WTC11 (cell line): ENCODE data around the gene FAM9C. TPM values are rescaled to one million over a fixed set of nuclear protein-coding genes. Genes with fewer than 3 reads are reported as not detected.

Experiments used
- ATAC-seq: fragments of 200-7000 bp; cut with Tn5 transposase; 2 replicates; pipeline ENCODE4 v1.10.0; 2021; ENCODE audit warnings: mild to moderate bottlenecking, moderate library complexity
- CTCF ChIA-PET: fragments of 300-600 bp; sonication (Branson Sonifier 250); formaldehyde crosslinking; loops from one replicate; lab custom pipeline; 2021; ENCODE audit warnings: antibody characterized with exemption; lab: Charles Lee
- POLR2A ChIA-PET: fragments of 350-600 bp; sonication (Branson Sonifier 250); formaldehyde crosslinking; loops from one replicate; lab custom pipeline; 2021; ENCODE audit warnings: antibody characterized with exemption; lab: Charles Lee
- DNase-seq: peaks from one replicate; pipeline ENCODE4 v3.0.0; 2021; ENCODE audit warnings: low spot score
- H3K27ac Mint-ChIP-seq: 2 replicates; pipeline ENCODE4 v1.8.0; 2021; ENCODE audit warnings: mixed read lengths
- H3K27me3 Mint-ChIP-seq: 2 replicates; pipeline ENCODE4 v1.8.0; 2021; ENCODE audit warnings: low read depth, mild to moderate bottlenecking, moderate library complexity, mixed read lengths
- H3K36me3 Mint-ChIP-seq: 2 replicates; pipeline ENCODE4 v1.8.0; 2021; ENCODE audit warnings: mixed read lengths
- H3K4me1 Mint-ChIP-seq: 2 replicates; pipeline ENCODE4 v1.8.0; 2022; ENCODE audit warnings: mixed read lengths
- H3K4me3 Mint-ChIP-seq: 2 replicates; pipeline ENCODE4 v1.8.0; 2021; ENCODE audit warnings: mild to moderate bottlenecking, moderate library complexity, mixed read lengths
- H3K9me3 Mint-ChIP-seq: 2 replicates; pipeline ENCODE4 v1.8.0; 2021; ENCODE audit warnings: mixed read lengths
- FOXJ3 ChIP-seq: sonication (generic); formaldehyde crosslinking; IDR thresholded peaks from 2 replicates; pipeline ENCODE4 v1.9.0; 2021; ENCODE audit warnings: missing genetic modification reagents, mild to moderate bottlenecking, borderline replicate concordance
- FOXK1 ChIP-seq: sonication (generic); formaldehyde crosslinking; IDR thresholded peaks from 2 replicates; pipeline ENCODE4 v1.8.0; 2022; ENCODE audit warnings: mild to moderate bottlenecking, moderate library complexity, missing genetic modification reagents
- MXD4 ChIP-seq: fragments of 250-450 bp; sonication (Bioruptor Pico); IDR thresholded peaks from 2 replicates; pipeline ENCODE4 v1.8.0; 2021; ENCODE audit warnings: mild to moderate bottlenecking, moderate library complexity, borderline replicate concordance
- OVOL2 ChIP-seq: fragments of 250-450 bp; sonication (Bioruptor Pico); IDR thresholded peaks from 2 replicates; pipeline ENCODE4 v1.9.0; 2021; ENCODE audit warnings: mild to moderate bottlenecking, borderline replicate concordance
- SP1 ChIP-seq: sonication (generic); formaldehyde crosslinking; conservative IDR thresholded peaks from 2 replicates; pipeline ENCODE4 v1.8.1; 2022; ENCODE audit warnings: missing genetic modification reagents
- ZNF121 ChIP-seq: sonication (generic); formaldehyde crosslinking; IDR thresholded peaks from 2 replicates; pipeline ENCODE4 v1.8.0; 2023; ENCODE audit warnings: missing genetic modification reagents
- ZNF671 ChIP-seq: fragments of 250-450 bp; sonication (Bioruptor Pico); IDR thresholded peaks from 2 replicates; pipeline ENCODE4 v1.8.0; 2021; ENCODE audit warnings: mild to moderate bottlenecking
- total RNA-seq: library from RNA; stranded (reverse); gene quantifications from 3 replicates; pipeline ENCODE4 v1.2.3, GENCODE V29; 2021
- TF ChIP-seq, protein P1 (sequence below): sonication (generic); formaldehyde crosslinking; IDR thresholded peaks from 2 replicates; pipeline ENCODE4 v1.8.1; 2022; ENCODE audit warnings: low read depth, mild to moderate bottlenecking, moderate library complexity, missing genetic modification reagents, borderline replicate concordance
- TF ChIP-seq, protein P2 (sequence below): sonication (generic); formaldehyde crosslinking; IDR thresholded peaks from 2 replicates; pipeline ENCODE4 v1.8.1; 2022; ENCODE audit warnings: mild to moderate bottlenecking, missing genetic modification reagents, moderate library complexity, borderline replicate concordance
- TF ChIP-seq, protein P3 (sequence below): sonication (generic); formaldehyde crosslinking; IDR thresholded peaks from 2 replicates; pipeline ENCODE4 v1.8.0; 2022; ENCODE audit warnings: missing genetic modification reagents
- TF ChIP-seq, protein P4 (sequence below): fragments of 250-450 bp; sonication (Bioruptor Pico); conservative IDR thresholded peaks from 2 replicates; pipeline ENCODE4 v1.9.0; 2021; ENCODE audit warnings: mild to moderate bottlenecking
- TF ChIP-seq, protein P5 (sequence below): sonication (generic); formaldehyde crosslinking; IDR thresholded peaks from 2 replicates; pipeline ENCODE4 v1.8.1; 2022; ENCODE audit warnings: missing genetic modification reagents, borderline replicate concordance
- TF ChIP-seq, protein P6 (sequence below): sonication (generic); formaldehyde crosslinking; IDR thresholded peaks from 2 replicates; pipeline ENCODE4 v1.8.0; 2022; ENCODE audit warnings: mild to moderate bottlenecking, missing genetic modification reagents
- TF ChIP-seq, protein P7 (sequence below): fragments of 200-600 bp; IDR thresholded peaks from 2 replicates; pipeline ENCODE4 v1.8.0; 2022; ENCODE audit warnings: antibody characterized with exemption

Gene FAM9C
- total RNA-seq, 1 experiment from 2014 or later, result 0.28 TPM

DNA sequence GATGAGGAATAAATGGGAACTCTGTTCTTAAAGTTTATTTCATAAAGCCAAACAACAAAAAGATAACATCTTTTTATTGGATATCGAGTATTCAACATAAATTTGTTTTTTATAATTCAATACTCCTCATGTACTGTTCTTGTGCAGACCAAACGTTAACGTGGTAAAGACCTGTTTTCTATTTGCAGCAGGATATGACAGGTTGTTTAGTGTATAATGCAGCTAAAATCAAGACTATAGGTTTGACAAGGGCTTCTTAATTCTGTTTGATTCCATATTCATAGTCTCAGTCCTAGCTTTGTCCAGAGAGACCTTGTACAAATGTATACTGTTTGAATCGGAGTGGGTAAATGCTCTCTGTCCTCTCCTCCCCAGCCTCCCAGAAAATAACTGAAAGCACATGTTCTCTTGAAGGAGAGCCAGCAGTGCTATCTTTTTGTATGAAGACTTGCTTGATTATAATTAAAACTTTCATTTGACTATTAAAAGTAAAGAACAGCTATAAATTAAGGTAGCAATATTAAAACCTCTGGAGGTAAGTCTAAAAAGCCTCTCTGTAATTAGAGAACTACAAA lies 51.8 kb downstream of the FAM9C start (continued):
- TF ChIP-seq, protein P1, sequence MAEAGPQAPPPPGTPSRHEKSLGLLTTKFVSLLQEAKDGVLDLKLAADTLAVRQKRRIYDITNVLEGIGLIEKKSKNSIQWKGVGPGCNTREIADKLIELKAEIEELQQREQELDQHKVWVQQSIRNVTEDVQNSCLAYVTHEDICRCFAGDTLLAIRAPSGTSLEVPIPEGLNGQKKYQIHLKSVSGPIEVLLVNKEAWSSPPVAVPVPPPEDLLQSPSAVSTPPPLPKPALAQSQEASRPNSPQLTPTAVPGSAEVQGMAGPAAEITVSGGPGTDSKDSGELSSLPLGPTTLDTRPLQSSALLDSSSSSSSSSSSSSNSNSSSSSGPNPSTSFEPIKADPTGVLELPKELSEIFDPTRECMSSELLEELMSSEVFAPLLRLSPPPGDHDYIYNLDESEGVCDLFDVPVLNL (CRISPR knock-in tag), result no peak
- no peak for TF ChIP-seq SP1
- TF ChIP-seq, protein P2, sequence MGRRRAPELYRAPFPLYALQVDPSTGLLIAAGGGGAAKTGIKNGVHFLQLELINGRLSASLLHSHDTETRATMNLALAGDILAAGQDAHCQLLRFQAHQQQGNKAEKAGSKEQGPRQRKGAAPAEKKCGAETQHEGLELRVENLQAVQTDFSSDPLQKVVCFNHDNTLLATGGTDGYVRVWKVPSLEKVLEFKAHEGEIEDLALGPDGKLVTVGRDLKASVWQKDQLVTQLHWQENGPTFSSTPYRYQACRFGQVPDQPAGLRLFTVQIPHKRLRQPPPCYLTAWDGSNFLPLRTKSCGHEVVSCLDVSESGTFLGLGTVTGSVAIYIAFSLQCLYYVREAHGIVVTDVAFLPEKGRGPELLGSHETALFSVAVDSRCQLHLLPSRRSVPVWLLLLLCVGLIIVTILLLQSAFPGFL (CRISPR knock-in tag), result no peak
- no peak for TF ChIP-seq FOXJ3
- no peak for TF ChIP-seq MXD4 (CRISPR knock-in tag)
- TF ChIP-seq, protein P3, sequence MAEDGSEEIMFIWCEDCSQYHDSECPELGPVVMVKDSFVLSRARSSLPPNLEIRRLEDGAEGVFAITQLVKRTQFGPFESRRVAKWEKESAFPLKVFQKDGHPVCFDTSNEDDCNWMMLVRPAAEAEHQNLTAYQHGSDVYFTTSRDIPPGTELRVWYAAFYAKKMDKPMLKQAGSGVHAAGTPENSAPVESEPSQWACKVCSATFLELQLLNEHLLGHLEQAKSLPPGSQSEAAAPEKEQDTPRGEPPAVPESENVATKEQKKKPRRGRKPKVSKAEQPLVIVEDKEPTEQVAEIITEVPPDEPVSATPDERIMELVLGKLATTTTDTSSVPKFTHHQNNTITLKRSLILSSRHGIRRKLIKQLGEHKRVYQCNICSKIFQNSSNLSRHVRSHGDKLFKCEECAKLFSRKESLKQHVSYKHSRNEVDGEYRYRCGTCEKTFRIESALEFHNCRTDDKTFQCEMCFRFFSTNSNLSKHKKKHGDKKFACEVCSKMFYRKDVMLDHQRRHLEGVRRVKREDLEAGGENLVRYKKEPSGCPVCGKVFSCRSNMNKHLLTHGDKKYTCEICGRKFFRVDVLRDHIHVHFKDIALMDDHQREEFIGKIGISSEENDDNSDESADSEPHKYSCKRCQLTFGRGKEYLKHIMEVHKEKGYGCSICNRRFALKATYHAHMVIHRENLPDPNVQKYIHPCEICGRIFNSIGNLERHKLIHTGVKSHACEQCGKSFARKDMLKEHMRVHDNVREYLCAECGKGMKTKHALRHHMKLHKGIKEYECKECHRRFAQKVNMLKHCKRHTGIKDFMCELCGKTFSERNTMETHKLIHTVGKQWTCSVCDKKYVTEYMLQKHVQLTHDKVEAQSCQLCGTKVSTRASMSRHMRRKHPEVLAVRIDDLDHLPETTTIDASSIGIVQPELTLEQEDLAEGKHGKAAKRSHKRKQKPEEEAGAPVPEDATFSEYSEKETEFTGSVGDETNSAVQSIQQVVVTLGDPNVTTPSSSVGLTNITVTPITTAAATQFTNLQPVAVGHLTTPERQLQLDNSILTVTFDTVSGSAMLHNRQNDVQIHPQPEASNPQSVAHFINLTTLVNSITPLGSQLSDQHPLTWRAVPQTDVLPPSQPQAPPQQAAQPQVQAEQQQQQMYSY, result no peak
- TF ChIP-seq, protein P4, sequence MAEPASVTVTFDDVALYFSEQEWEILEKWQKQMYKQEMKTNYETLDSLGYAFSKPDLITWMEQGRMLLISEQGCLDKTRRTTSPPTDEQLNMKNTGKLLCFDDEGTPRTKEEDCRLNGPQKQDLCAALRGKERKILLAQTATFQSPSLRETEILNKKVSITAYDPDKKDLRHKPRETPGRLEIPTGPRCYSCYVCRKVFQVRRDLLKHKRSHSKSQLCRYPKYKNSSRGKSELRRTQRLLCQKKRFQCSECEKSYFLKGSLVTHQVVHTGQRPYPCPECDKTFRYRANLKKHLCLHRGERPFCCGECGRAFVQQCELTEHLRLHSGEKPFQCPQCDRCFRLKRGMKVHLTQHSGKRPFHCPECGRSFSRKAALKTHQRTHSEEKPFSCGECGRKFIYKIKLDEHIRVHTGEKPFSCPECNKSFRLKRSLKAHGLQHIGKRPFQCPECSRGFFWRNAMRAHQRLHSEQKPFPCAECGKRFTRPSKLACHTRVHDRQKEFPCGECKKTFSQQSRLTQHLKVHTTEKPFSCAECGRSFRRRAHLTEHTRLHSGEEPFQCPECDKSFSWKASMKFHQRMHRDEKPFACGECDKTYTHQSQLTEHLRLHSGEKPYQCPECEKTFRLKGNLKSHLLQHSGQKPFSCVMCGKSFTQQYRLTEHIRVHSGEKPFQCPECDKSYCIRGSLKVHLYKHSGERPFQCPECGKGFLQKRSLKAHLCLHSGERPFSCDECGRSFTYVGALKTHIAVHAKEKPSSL (CRISPR knock-in tag), result no peak
- TF ChIP-seq, protein P5, sequence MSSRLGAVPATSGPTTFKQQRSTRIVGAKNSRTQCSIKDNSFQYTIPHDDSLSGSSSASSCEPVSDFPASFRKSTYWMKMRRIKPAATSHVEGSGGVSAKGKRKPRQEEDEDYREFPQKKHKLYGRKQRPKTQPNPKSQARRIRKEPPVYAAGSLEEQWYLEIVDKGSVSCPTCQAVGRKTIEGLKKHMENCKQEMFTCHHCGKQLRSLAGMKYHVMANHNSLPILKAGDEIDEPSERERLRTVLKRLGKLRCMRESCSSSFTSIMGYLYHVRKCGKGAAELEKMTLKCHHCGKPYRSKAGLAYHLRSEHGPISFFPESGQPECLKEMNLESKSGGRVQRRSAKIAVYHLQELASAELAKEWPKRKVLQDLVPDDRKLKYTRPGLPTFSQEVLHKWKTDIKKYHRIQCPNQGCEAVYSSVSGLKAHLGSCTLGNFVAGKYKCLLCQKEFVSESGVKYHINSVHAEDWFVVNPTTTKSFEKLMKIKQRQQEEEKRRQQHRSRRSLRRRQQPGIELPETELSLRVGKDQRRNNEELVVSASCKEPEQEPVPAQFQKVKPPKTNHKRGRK, result no peak
- TF ChIP-seq ZNF121, result no peak
- TF ChIP-seq, protein P6, sequence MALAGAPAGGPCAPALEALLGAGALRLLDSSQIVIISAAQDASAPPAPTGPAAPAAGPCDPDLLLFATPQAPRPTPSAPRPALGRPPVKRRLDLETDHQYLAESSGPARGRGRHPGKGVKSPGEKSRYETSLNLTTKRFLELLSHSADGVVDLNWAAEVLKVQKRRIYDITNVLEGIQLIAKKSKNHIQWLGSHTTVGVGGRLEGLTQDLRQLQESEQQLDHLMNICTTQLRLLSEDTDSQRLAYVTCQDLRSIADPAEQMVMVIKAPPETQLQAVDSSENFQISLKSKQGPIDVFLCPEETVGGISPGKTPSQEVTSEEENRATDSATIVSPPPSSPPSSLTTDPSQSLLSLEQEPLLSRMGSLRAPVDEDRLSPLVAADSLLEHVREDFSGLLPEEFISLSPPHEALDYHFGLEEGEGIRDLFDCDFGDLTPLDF, result no peak

DNA sequence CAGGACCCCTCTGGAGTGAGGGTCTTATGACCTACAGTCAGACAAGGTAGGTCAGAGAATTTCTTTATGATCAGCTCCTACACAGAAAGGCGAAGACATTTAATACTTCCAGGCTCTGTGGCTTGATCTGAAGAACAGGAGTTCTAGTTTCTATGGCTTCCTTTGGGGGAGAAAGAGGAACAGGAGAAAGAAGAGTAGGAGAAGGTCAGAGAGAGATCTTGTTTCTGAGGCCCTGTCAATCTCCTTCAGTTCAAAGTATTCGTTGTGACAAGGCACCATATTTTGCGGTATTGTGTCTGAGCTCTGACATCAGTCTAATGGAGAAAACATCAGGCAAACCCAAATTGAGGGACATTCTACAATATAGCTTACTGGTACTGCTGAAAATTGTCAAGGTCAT lies 52.8 kb downstream of the FAM9C start:
- Mint-ChIP-seq H3K9me3 (peaks cover 7% of the 10 kb centered on the region), H3K36me3 (peaks cover 7% of the 10 kb centered on the region), H3K27ac (no peak overlapping the region), H3K27me3 (peaks cover 3% of the 10 kb centered on the region), H3K4me1 (peaks cover 11% of the 10 kb centered on the region; the same call in 1 of the 2 replicates), H3K4me3 (no peak overlapping the region)
- DNase-seq (no peak), ATAC-seq (no peak)
- no peak for TF ChIP-seq FOXK1
- TF ChIP-seq ZNF671 (CRISPR knock-in tag), result no peak
- TF ChIP-seq, protein P7, sequence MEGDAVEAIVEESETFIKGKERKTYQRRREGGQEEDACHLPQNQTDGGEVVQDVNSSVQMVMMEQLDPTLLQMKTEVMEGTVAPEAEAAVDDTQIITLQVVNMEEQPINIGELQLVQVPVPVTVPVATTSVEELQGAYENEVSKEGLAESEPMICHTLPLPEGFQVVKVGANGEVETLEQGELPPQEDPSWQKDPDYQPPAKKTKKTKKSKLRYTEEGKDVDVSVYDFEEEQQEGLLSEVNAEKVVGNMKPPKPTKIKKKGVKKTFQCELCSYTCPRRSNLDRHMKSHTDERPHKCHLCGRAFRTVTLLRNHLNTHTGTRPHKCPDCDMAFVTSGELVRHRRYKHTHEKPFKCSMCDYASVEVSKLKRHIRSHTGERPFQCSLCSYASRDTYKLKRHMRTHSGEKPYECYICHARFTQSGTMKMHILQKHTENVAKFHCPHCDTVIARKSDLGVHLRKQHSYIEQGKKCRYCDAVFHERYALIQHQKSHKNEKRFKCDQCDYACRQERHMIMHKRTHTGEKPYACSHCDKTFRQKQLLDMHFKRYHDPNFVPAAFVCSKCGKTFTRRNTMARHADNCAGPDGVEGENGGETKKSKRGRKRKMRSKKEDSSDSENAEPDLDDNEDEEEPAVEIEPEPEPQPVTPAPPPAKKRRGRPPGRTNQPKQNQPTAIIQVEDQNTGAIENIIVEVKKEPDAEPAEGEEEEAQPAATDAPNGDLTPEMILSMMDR, result no peak
- no peak for TF ChIP-seq OVOL2 (CRISPR knock-in tag)
- POLR2A ChIA-PET, result no interaction called here
- CTCF ChIA-PET, result no interaction called here
